CD14-positive monocyte (primary cell): ENCODE results near the gene DEAF1. TPM values are rescaled to one million over a fixed set of nuclear protein-coding genes. Genes with fewer than 3 reads are reported as not detected.

ENCODE experiments used
- DNase-seq, 3 donors: peaks; one replicate each; pipeline ENCODE4 v3.0.0-alpha.2; 2011 to 2022
- H2AFZ ChIP-seq: 2 replicates; pipeline ENCODE4 v1.6.0; 2012; ENCODE audit warnings: mild to moderate bottlenecking, low read depth, low read length, inconsistent platforms; ENCODE audit not compliant: insufficient read depth, poor library complexity, severe bottlenecking
- H3K27ac ChIP-seq, 2 donors: 1 replicate in 1 of 2; 2 replicates in 1 of 2; pipeline ENCODE4 v1.5.1; 2012 to 2013; ENCODE audit warnings: low read length in 2 of 2, control low read depth in 1 of 2, inconsistent platforms in 1 of 2, low read depth in 1 of 2, mild to moderate bottlenecking in 1 of 2
- H3K27me3 ChIP-seq, 2 donors: one replicate each; pipeline versions ENCODE4 v1.6.0 to v1.6.1; 2011 to 2013; ENCODE audit warnings: low read length in 2 of 2; ENCODE audit not compliant: control insufficient read depth in 2 of 2, insufficient read depth in 2 of 2
- H3K36me3 ChIP-seq, 2 donors: replicated peaks in 1 of 2; 1 replicate in 1 of 2; 2 replicates in 1 of 2; pipeline versions ENCODE4 v1.5.1 to v1.6.1; 2012 to 2013; ENCODE audit warnings: low read length in 2 of 2, control low read depth in 1 of 2, inconsistent platforms in 1 of 2, mild to moderate bottlenecking in 1 of 2; ENCODE audit not compliant: insufficient read depth in 2 of 2, control insufficient read depth in 1 of 2
- H3K4me1 ChIP-seq, 2 donors: 1 replicate in 1 of 2; 2 replicates in 1 of 2; pipeline versions ENCODE4 v1.5.1 to v1.6.1; 2012 to 2013; ENCODE audit warnings: low read length in 2 of 2, control low read depth in 1 of 2, inconsistent platforms in 1 of 2, mild to moderate bottlenecking in 1 of 2, moderate library complexity in 1 of 2; ENCODE audit not compliant: insufficient read depth in 2 of 2, control insufficient read depth in 1 of 2
- H3K4me2 ChIP-seq: replicated peaks from 2 replicates; pipeline ENCODE3; 2012; ENCODE audit warnings: low read length, moderate library complexity, mild to moderate bottlenecking; ENCODE audit not compliant: poor library complexity, severe bottlenecking; ENCODE audit errors: extremely low read depth
- H3K4me3 ChIP-seq, 3 experiments: fragments of 200-600 bp in 1 of 3; sonication (generic) in 1 of 3; replicated peaks in 1 of 3; 1 replicate in 2 of 3; 2 replicates in 1 of 3; pipeline ENCODE4 v1.5.1; 2011 to 2013; ENCODE audit warnings: low read length in 3 of 3, mild to moderate bottlenecking in 3 of 3, control low read depth in 2 of 3, low read depth in 2 of 3, inconsistent platforms in 1 of 3, moderate library complexity in 1 of 3
- H3K79me2 ChIP-seq: 2 replicates; pipeline ENCODE4 v1.6.0; 2012; ENCODE audit warnings: mild to moderate bottlenecking, control low read depth, inconsistent platforms, low read length, moderate library complexity; ENCODE audit not compliant: insufficient read depth
- H3K9ac ChIP-seq: 2 replicates; pipeline ENCODE4 v1.6.0; 2017; ENCODE audit warnings: low read length, mild to moderate bottlenecking; ENCODE audit not compliant: insufficient read depth, poor library complexity, severe bottlenecking
- H3K9me3 ChIP-seq, 2 donors: replicated peaks in 1 of 2; 1 replicate in 1 of 2; 2 replicates in 1 of 2; pipeline versions ENCODE4 v1.5.1 to v1.6.1; 2012 to 2013; ENCODE audit warnings: low read length in 2 of 2, control low read depth in 1 of 2; ENCODE audit not compliant: control insufficient read depth in 1 of 2, insufficient read depth in 1 of 2
- H4K20me1 ChIP-seq: 2 replicates; pipeline ENCODE4 v1.6.0; 2012; ENCODE audit warnings: mild to moderate bottlenecking, low read length, control low read depth, moderate library complexity; ENCODE audit not compliant: insufficient read depth
- H3K27ac Mint-ChIP-seq, 7 donors: one replicate each; pipeline ENCODE4 v1.8.0; 2020; ENCODE audit warnings: mild to moderate bottlenecking in 7 of 7, mixed read lengths in 7 of 7, moderate library complexity in 6 of 7, inconsistent platforms in 2 of 7
- H3K27me3 Mint-ChIP-seq, 3 donors: one replicate each; pipeline ENCODE4 v1.8.0; 2021 to 2022; ENCODE audit warnings: low read depth in 3 of 3, mild to moderate bottlenecking in 3 of 3, mixed read lengths in 3 of 3, moderate library complexity in 3 of 3, inconsistent platforms in 1 of 3
- H3K36me3 Mint-ChIP-seq, 2 donors: one replicate each; pipeline ENCODE4 v1.8.0; 2020; ENCODE audit warnings: mixed read lengths in 2 of 2, inconsistent platforms in 1 of 2, mild to moderate bottlenecking in 1 of 2
- H3K4me1 Mint-ChIP-seq: one replicate; pipeline ENCODE4 v1.8.0; 2020; ENCODE audit warnings: mild to moderate bottlenecking, mixed read lengths
- H3K4me3 Mint-ChIP-seq, 2 donors: one replicate each; pipeline ENCODE4 v1.8.0; 2020; ENCODE audit warnings: mild to moderate bottlenecking in 2 of 2, mixed read lengths in 2 of 2, moderate library complexity in 1 of 2
- H3K9me3 Mint-ChIP-seq, 7 donors: one replicate each; pipeline ENCODE4 v1.8.0; 2020 to 2022; ENCODE audit warnings: mixed read lengths in 7 of 7, mild to moderate bottlenecking in 6 of 7, moderate library complexity in 6 of 7, inconsistent platforms in 2 of 7
- CTCF ChIP-seq: fragments of 200-600 bp; IDR thresholded peaks from one replicate; pipeline ENCODE4 v1.8.0; 2022; ENCODE audit warnings: antibody characterized with exemption, mild to moderate bottlenecking
- WGBS: methylation state at CpG from one replicate; pipeline ENCODE4 v1.1.5; 2013; ENCODE audit warnings: missing lambda C conversion rate; ENCODE audit not compliant: insufficient coverage; 5-methylcytosine and 5-hydroxymethylcytosine counted together
- intact Hi-C, 2 donors: fragments of 100-400 bp; cut with micrococcal nuclease; formaldehyde crosslinking; loops; one replicate each; pipeline versions ENCODE4 v1.15.0 to v1.15.1; 2023
- polyA plus RNA-seq, 3 donors: library from polyadenylated mRNA; depleted of rRNA in 1 of 3; unstranded in 2 of 3; stranded (reverse) in 1 of 3; fragments of 300-500 nt in 2 of 3; fragments of >200 nt in 1 of 3; fragmentation: Illumina TruSeq in 2 of 3; gene quantifications; 1 replicate in 2 of 3; 2 replicates in 1 of 3; pipeline ENCODE4 v1.2.3, GENCODE V29; 2012 to 2021

DEAF1 gene
- polyA plus RNA-seq, 3 donors = 18.0 to 22.3 (median 22.2) TPM

- Histone ChIP-seq H3K9me3 (peaks cover 0 to 5% of the 10 kb centered on the region in 2 donors), H4K20me1 (no peaks in the 10 kb centered on the region), H3K27ac (no peak overlapping the region), H3K79me2 (no peaks in the 10 kb centered on the region), H2AFZ (peak overlapping the region; percentile 71), H3K36me3 (no peaks in the 10 kb centered on the region), H3K4me1 (peaks cover 50 to 65% of the 10 kb centered on the region in 2 donors), H3K9ac (peak overlapping the region; percentile 59), H3K4me3 (no peak overlapping the region), H3K27me3 (peaks cover 8 to 51% of the 10 kb centered on the region in 2 donors), H3K4me2 (peak overlapping the region; percentile 76)
- Mint-ChIP-seq H3K9me3 (peaks cover 0 to 16% (median 2%) of the 10 kb centered on the region in 7 donors), H3K4me3 (peak overlapping the region in 1 of 2 donors; percentile 80), H3K36me3 (no peaks in the 10 kb centered on the region), H3K27me3 (peaks cover 28 to 71% (median 42%) of the 10 kb centered on the region in 3 donors), H3K4me1 (peaks cover 30% of the 10 kb centered on the region), H3K27ac (no peak overlapping the region)
- no peak for TF ChIP-seq CTCF
- 3% methylated on average over 34 of the region's 53 CpGs for WGBS
- DNase-seq = no peak
- intact Hi-C loops = no loop called here
These were observed 30.7 kb upstream of the DEAF1 start for GRCh38 chr11:725624-726202.

GRCh38 chr11:724778-725386, 29.9 kb upstream of the DEAF1 start:
- Mint-ChIP-seq H3K4me3 (peak overlapping the region in 1 of 2 donors; percentile 73), H3K27ac (no peak overlapping the region), H3K4me1 (peaks cover 28% of the 10 kb centered on the region), H3K36me3 (no peaks in the 10 kb centered on the region), H3K9me3 (peaks cover 0 to 21% (median 2%) of the 10 kb centered on the region in 7 donors), H3K27me3 (peaks cover 31 to 78% (median 50%) of the 10 kb centered on the region in 3 donors)
- intact Hi-C loops = loop anchor here in 1 of 2 donors (5.0 kb wide), 1 partner anchor 63 kb away; no protein-coding TSS in a partner anchor
- Histone ChIP-seq H2AFZ (no peak overlapping the region), H3K4me1 (peaks cover 49 to 70% of the 10 kb centered on the region in 2 donors), H3K4me3 (no peak overlapping the region), H3K79me2 (no peaks in the 10 kb centered on the region), H3K36me3 (no peaks in the 10 kb centered on the region), H3K4me2 (no peak overlapping the region), H3K9ac (no peak overlapping the region), H3K27ac (no peak overlapping the region), H3K9me3 (peaks cover 0 to 5% of the 10 kb centered on the region in 2 donors), H4K20me1 (no peaks in the 10 kb centered on the region), H3K27me3 (peaks cover 8 to 58% of the 10 kb centered on the region in 2 donors)
- DNase-seq = no peak
- no peak for TF ChIP-seq CTCF
- 98% methylated on average over 5 of the region's 18 CpGs for WGBS
